ENCODE measurements around the gene KLK1.

The KLK1 gene

DNA sequence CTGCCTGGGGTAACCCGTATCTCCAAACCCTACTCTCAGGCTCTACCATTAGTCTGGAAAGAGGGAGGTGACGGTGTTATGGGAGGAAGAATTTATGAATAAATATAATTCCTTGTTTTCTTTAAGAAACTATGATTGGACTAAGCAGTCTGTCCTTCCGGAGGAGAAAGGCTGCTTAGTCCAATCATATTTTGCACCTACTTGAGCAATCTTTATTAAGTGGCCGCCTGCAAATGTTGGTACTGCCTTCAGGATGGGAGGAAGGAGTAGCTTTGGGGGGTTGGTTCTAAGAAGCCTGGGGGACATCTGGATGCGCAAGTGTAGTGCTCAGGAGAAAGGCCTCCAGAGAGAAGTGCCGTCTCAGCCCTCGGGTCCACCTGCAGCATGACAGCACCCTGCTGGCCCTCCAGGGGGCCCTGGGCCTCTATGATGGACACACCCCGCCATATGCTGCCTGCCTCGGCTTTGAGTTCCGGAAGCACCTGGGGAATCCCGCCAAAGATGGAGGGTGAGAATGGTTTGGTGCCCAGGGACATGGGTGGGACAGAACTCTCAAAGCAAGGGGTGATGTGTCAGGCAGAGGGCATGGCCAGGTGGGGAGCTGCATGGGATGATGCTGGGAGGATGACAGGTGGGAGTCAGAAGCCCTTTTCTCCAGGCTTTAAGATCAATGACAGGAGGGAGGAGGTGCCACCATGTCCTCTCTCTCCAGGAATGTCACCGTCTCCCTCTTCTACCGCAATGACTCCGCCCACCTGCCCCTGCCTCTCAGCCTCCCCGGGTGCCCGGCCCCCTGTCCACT is 29.3 kb downstream of the KLK1 start:
- TF ChIP-seq RAD21 (IDR thresholded peaks at IDR 0.05; ENCODE audit: low read depth): no peak
- TF ChIP-seq YY1 (IDR thresholded peaks at IDR 0.05; ENCODE audit: low read depth): peak; percentile 60; the same call in 1 of the 2 replicates
- no peak; the same call in 1 of the 2 replicates for TF ChIP-seq EGR1 (IDR thresholded peaks at IDR 0.05)
- no peak for TF ChIP-seq NFIC (IDR thresholded peaks at IDR 0.05)
- no peak for TF ChIP-seq ZBTB7A (IDR thresholded peaks at IDR 0.05; ENCODE audit: low read depth)
- TF ChIP-seq CREB1 (IDR thresholded peaks at IDR 0.05; ENCODE audit: low read depth): no peak
- TF ChIP-seq TCF12 (IDR thresholded peaks at IDR 0.05; ENCODE audit: low read depth): peak; percentile 59
- peak; percentile 9; the same call in 1 of the 2 replicates for TF ChIP-seq EP300 (IDR thresholded peaks at IDR 0.05; ENCODE audit: borderline replicate concordance)
- TF ChIP-seq, protein P1, sequence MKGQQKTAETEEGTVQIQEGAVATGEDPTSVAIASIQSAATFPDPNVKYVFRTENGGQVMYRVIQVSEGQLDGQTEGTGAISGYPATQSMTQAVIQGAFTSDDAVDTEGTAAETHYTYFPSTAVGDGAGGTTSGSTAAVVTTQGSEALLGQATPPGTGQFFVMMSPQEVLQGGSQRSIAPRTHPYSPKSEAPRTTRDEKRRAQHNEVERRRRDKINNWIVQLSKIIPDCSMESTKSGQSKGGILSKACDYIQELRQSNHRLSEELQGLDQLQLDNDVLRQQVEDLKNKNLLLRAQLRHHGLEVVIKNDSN (IDR thresholded peaks at IDR 0.05): no peak
- no peak for TF ChIP-seq CEBPB (IDR thresholded peaks at IDR 0.05)
- TF ChIP-seq, protein P2, sequence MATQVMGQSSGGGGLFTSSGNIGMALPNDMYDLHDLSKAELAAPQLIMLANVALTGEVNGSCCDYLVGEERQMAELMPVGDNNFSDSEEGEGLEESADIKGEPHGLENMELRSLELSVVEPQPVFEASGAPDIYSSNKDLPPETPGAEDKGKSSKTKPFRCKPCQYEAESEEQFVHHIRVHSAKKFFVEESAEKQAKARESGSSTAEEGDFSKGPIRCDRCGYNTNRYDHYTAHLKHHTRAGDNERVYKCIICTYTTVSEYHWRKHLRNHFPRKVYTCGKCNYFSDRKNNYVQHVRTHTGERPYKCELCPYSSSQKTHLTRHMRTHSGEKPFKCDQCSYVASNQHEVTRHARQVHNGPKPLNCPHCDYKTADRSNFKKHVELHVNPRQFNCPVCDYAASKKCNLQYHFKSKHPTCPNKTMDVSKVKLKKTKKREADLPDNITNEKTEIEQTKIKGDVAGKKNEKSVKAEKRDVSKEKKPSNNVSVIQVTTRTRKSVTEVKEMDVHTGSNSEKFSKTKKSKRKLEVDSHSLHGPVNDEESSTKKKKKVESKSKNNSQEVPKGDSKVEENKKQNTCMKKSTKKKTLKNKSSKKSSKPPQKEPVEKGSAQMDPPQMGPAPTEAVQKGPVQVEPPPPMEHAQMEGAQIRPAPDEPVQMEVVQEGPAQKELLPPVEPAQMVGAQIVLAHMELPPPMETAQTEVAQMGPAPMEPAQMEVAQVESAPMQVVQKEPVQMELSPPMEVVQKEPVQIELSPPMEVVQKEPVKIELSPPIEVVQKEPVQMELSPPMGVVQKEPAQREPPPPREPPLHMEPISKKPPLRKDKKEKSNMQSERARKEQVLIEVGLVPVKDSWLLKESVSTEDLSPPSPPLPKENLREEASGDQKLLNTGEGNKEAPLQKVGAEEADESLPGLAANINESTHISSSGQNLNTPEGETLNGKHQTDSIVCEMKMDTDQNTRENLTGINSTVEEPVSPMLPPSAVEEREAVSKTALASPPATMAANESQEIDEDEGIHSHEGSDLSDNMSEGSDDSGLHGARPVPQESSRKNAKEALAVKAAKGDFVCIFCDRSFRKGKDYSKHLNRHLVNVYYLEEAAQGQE (IDR thresholded peaks at IDR 0.05; ENCODE audit: low read depth): no peak
- TF ChIP-seq TEAD4 (IDR thresholded peaks at IDR 0.05): no peak

DNA sequence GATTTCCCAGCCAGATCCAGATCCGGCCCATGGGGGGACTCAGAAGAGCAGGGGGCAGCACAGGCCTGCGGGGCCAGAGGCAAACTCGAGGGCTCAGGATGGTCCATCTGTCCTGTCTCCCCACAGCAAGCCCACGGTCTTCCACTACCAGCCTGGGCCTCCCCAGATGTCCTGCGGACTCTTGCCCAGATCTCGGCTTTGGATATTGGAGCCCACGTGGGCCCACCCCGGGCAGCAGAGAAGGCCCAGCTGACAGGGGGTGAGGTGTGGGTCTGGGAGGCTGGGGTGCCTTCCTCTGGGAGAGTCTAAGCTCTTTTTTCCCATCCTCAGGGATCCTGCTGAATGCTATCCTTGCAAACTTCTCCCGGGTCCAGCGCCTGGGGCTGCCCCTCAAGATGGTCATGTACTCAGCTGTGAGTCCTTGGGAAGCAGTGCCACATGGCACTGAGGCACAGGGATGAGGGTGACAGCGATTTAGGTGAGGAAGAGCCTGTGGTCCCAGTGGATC is 30.0 kb downstream of the KLK1 start:
- TF ChIP-seq RAD21 (IDR thresholded peaks at IDR 0.05; ENCODE audit: low read depth) (no peak), ZBTB7A (IDR thresholded peaks at IDR 0.05; ENCODE audit: low read depth) (no peak), TEAD4 (IDR thresholded peaks at IDR 0.05) (peak; percentile 15; the same call in 1 of the 2 replicates), NFIC (IDR thresholded peaks at IDR 0.05) (no peak)

DNA sequence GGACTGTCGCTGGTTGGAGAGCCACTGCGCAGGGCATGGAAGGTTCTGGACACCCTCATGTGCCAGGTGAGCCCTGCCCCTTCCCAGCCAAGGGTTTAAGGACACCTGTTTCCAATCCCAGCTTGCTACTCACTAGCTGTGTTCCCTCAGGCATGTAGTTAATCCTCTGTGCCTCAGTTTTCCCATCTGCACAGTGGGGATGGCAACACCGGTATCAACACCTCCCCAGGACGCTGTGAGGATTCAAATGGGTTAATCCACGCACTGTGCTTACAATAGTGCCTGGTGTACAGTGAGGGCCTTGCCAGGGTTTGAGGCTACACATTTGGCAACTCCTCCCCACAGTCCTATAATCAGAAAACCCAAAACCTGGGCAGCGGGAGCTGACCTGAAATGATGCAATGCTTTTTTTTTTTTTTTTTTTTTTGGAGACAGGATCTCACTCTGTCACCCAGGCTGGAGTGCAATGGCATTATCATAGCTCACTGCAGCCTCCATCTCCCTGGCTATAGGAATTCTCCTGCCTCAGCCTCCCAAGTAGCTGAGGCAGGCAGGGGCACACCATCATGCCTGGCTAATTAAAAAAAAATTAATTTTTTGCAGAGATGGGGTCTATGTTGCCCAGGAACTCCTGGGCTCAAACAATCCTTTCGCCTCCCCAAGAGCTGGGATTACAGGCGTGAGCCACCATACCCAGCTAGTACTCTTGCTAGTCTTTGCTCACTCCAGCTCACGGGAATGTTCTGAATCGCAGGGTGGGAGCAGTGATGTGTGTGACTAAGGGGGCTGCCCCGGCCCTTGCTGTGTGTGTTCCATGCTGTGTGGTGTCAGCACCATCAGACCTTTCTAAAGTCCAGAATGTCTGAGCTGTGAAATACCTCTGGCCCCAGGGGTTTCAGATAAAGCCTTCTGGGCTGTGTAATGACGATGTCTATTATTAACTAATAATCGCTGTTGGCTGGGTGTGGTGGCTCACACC is 31.0 kb downstream of the KLK1 start:
- TF ChIP-seq RAD21 (IDR thresholded peaks at IDR 0.05; ENCODE audit: low read depth) (no peak), EP300 (IDR thresholded peaks at IDR 0.05; ENCODE audit: borderline replicate concordance) (no peak), NFIC (IDR thresholded peaks at IDR 0.05) (no peak), ZBTB7A (IDR thresholded peaks at IDR 0.05; ENCODE audit: low read depth) (no peak), FOXM1 (IDR thresholded peaks at IDR 0.05; ENCODE audit: borderline replicate concordance, low read depth) (no peak), EGR1 (IDR thresholded peaks at IDR 0.05) (no peak), CREB1 (IDR thresholded peaks at IDR 0.05; ENCODE audit: low read depth) (no peak), TCF12 (IDR thresholded peaks at IDR 0.05; ENCODE audit: low read depth) (no peak), TEAD4 (IDR thresholded peaks at IDR 0.05) (no peak), TAF1 (IDR thresholded peaks at IDR 0.05; ENCODE audit: low read depth) (no peak), CEBPB (IDR thresholded peaks at IDR 0.05) (no peak), YY1 (IDR thresholded peaks at IDR 0.05; ENCODE audit: low read depth) (no peak)
- TF ChIP-seq, protein P2 (IDR thresholded peaks at IDR 0.05; ENCODE audit: low read depth): no peak
- TF ChIP-seq, protein P1 (IDR thresholded peaks at IDR 0.05): no peak
- TF ChIP-seq, protein P3, sequence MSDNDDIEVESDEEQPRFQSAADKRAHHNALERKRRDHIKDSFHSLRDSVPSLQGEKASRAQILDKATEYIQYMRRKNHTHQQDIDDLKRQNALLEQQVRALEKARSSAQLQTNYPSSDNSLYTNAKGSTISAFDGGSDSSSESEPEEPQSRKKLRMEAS (IDR thresholded peaks at IDR 0.05): no peak

DNA sequence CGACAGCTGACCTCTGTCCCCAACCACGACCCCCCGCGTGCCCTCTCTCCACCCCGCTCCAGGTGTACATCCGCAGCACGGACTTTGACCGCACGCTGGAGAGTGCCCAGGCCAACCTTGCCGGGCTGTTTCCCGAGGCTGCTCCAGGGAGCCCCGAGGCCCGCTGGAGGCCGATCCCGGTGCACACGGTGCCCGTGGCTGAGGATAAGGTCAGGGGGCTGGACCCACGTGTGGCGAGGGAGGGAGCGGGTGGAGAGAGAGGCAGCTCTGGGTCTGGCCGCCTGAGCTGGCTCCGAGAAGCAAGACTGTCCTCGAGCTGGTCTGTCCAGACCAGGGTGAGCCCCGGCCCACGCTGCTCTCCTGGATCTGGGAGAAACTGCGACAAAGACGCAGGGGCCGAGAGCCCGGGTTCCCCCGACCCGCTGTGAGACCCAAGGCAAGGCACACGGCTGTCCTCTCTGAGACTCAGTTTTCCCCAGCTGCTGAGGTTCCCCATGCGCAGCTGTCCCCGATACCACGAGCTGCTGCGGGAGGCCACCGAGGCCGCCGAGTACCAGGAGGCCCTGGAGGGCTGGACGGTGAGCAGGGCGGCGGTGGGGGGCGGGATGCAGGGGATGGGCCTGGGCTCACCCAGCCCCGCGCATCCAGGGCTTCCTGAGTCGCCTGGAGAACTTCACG is 31.9 kb downstream of the KLK1 start:
- no peak for TF ChIP-seq RAD21 (IDR thresholded peaks at IDR 0.05; ENCODE audit: low read depth)
- TF ChIP-seq CEBPB (IDR thresholded peaks at IDR 0.05): no peak
- TF ChIP-seq ZBTB7A (IDR thresholded peaks at IDR 0.05; ENCODE audit: low read depth): no peak
- TF ChIP-seq TEAD4 (IDR thresholded peaks at IDR 0.05): no peak
- TF ChIP-seq, protein P2 (IDR thresholded peaks at IDR 0.05; ENCODE audit: low read depth): no peak
- TF ChIP-seq EP300 (IDR thresholded peaks at IDR 0.05; ENCODE audit: borderline replicate concordance): no peak
- no peak for TF ChIP-seq TCF12 (IDR thresholded peaks at IDR 0.05; ENCODE audit: low read depth)
